Heart left ventricle (tissue), 16 donors: ENCODE data around the gene HJV. TPM values are rescaled to one million over a fixed set of nuclear protein-coding genes. Genes with fewer than 3 reads are reported as not detected.

Experiments used
- ATAC-seq, 4 donors: fragments of 200-7000 bp; cut with Tn5 transposase; one replicate each; pipeline ENCODE4 v1.9.1; 2020 to 2022; ENCODE audit warnings: moderate library complexity in 4 of 4, mild to moderate bottlenecking in 3 of 4, moderate number of reproducible peaks in 1 of 4
- DNase-seq, 5 donors: peaks; one replicate each; pipeline ENCODE4 v3.0.0-alpha.2; 2020
- H3K27ac ChIP-seq, 12 donors: fragments of 200-600 bp; sonication (generic) in 4 of 12; one replicate each; pipeline versions ENCODE4 v1.5.0 to v1.8.0; 2016 to 2022; ENCODE audit warnings: mild to moderate bottlenecking in 2 of 12
- H3K27me3 ChIP-seq, 9 donors: fragments of 200-600 bp; sonication (generic) in 2 of 9; one replicate each; pipeline versions ENCODE4 v1.5.1 to v1.8.0; 2016 to 2022; ENCODE audit warnings: mild to moderate bottlenecking in 3 of 9
- H3K36me3 ChIP-seq, 9 donors: fragments of 200-600 bp; sonication (generic) in 2 of 9; one replicate each; pipeline versions ENCODE4 v1.5.0 to v1.8.0; 2018 to 2022; ENCODE audit warnings: mild to moderate bottlenecking in 2 of 9
- H3K4me1 ChIP-seq, 12 donors: fragments of 200-600 bp; sonication (generic) in 4 of 12; one replicate each; pipeline versions ENCODE4 v1.5.0 to v1.8.0; 2016 to 2022; ENCODE audit warnings: mild to moderate bottlenecking in 3 of 12
- H3K4me3 ChIP-seq, 12 donors: fragments of 200-600 bp; sonication (generic) in 4 of 12; one replicate each; pipeline versions ENCODE4 v1.5.0 to v1.8.0; 2017 to 2022; ENCODE audit warnings: mild to moderate bottlenecking in 9 of 12, moderate library complexity in 4 of 12
- H3K9me3 ChIP-seq, 12 donors: fragments of 200-600 bp; sonication (generic) in 4 of 12; one replicate each; pipeline versions ENCODE4 v1.5.0 to v1.8.0; 2016 to 2022; ENCODE audit warnings: mild to moderate bottlenecking in 1 of 12
- POLR2A ChIP-seq, 2 donors: fragments of 450-650 bp; IDR thresholded peaks; one replicate each; pipeline ENCODE4 v1.6.1; 2017; ENCODE audit warnings: antibody characterized with exemption in 2 of 2, mild to moderate bottlenecking in 2 of 2, moderate library complexity in 2 of 2
- WGBS, 4 donors: extraction: QIAGEN DNeasy Blood & Tissue Kit in 2 of 4; methylation state at CpG; one replicate each; pipeline versions ENCODE4 v1.1.5 to v1.1.7; 2013 to 2018; 5-methylcytosine and 5-hydroxymethylcytosine counted together
- intact Hi-C, 10 donors: fragments of 100-400 bp; cut with DNase I; formaldehyde crosslinking; loops; one replicate each; pipeline versions ENCODE4 v1.11.1 to v1.14.2; 2022
- polyA plus RNA-seq, 2 donors: library from polyadenylated mRNA; stranded (reverse); fragments of 200-250 nt; gene quantifications; one replicate each; pipeline ENCODE4 v1.2.3, GENCODE V29; 2013
- total RNA-seq, 9 donors: library from RNA; depleted of rRNA in 2 of 9; stranded (reverse); fragments of >200 nt in 2 of 9; fragmentation: NEBNext Ultra II Directional in 3 of 9; extraction: Animal tissue kit (Norgen Biotek cat#: 25700) in 3 of 9; gene quantifications; one replicate each; pipeline versions ENCODE4 v1.1.0 to v1.2.4, GENCODE V29; 2016 to 2023
- TF ChIP-seq, protein P1 (sequence below), 12 donors: fragments of 200-600 bp; sonication (generic) in 4 of 12; IDR thresholded peaks; one replicate each; pipeline versions ENCODE4 v1.5.0 to v1.8.0; 2018 to 2022; ENCODE audit warnings: antibody characterized with exemption in 12 of 12, mild to moderate bottlenecking in 5 of 12
- donor health status: ischemic (EF 13 %, LVEDD 7.1; RV severe dilation, severe dysfunction).
- donor health status: healthy with polysubstance abuse.
- donor health status: DM: no; HTN: yes; CAD: no.
- donor health status: DM: no; HTN: no; CAD: no.
- donor health status: ischemic (EF 25% LVEDD 6.9; RV normal size, moderate dysfunction).
- donor health status: ischemic (EF 25% LVEDD 5.7; RV mildly dilated, moderate dysfunction).
- donor health status: healthy.
- donor health status: DM: yes; HTN: yes; CAD: no.
- donor health status: ischemic (EF 35%, LVEDD 5.7; RV mildly dilated, moderate dysfunction).
- donor health status: nonischemic (EF 11% LVEDD 7.7; RV severe dilation, severe dysfunction).
- donor health status: DM: yes; HTN: yes; CAD: no.
- donor health status: PGD.
- donor health status: ischemic (EF 29% LVEDD 5.4; RV normal size, mild dysfunction).
- donor health status: nonischemic (EF 23%, LVEDD 6.1; RV moderate dilation, normal function).

HJV gene
- total and polyA plus RNA-seq, 11 donors = 0.62 to 125 (median 63.9) TPM

DNA sequence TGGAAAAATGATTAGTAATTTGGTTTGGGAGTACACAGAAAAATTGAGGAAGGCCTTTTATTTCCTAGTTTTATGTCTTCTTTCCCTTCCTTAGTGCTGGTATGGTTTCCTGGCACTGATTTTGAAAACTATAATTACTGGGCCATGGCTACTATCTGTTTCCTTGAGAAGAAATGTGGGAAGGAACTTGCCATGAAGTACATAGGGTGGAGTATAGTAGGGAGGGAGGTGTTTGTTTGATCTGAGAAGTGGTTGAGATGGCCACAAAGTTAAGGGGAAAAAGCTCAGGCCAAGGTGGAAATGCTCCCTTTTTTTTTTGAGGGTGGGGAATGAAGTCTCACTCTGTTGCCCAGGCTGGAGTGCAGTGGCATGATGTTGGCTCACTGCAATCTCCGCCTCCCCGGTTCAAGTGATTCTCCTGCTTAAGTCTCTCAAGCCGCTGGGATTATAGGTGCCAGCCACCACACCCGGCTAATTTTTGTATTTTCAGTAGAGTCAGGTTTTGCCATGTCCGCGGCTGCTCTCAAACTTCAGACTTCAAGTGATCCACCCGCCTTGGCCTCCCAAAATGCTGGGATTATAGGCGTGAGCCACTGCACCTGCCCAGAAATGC is 11.3 kb downstream of the HJV start:
- H3K27ac ChIP-seq = peak overlapping the region; percentile 26 to 70 (median 56)
- TF ChIP-seq POLR2A (IDR thresholded peaks at IDR 0.05) = no peak
- TF ChIP-seq, protein P1, sequence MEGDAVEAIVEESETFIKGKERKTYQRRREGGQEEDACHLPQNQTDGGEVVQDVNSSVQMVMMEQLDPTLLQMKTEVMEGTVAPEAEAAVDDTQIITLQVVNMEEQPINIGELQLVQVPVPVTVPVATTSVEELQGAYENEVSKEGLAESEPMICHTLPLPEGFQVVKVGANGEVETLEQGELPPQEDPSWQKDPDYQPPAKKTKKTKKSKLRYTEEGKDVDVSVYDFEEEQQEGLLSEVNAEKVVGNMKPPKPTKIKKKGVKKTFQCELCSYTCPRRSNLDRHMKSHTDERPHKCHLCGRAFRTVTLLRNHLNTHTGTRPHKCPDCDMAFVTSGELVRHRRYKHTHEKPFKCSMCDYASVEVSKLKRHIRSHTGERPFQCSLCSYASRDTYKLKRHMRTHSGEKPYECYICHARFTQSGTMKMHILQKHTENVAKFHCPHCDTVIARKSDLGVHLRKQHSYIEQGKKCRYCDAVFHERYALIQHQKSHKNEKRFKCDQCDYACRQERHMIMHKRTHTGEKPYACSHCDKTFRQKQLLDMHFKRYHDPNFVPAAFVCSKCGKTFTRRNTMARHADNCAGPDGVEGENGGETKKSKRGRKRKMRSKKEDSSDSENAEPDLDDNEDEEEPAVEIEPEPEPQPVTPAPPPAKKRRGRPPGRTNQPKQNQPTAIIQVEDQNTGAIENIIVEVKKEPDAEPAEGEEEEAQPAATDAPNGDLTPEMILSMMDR (IDR thresholded peaks at IDR 0.05) = no peak
- peaks cover 2 to 51% (median 20%) of the 10 kb centered on the region in 12 donors for H3K4me1 ChIP-seq
- 76 to 89% (median 81%) methylated on average over 8 of the region's 8 CpGs for WGBS, 4 donors
- intact Hi-C loops = loop anchor here in 8 of 10 donors (5.0 to 10.0 kb wide), 6 partner anchors 98 to 163 kb away; partner anchors contain the start of genes NUDT17 (in 2 of the 8) and ITGA10 (in 1 of the 8)
- H3K9me3 ChIP-seq = no peaks in the 10 kb centered on the region
- ATAC-seq (peak; percentile 35 to 65 (median 44)), DNase-seq (no peak)
- no peaks in the 10 kb centered on the region for H3K36me3 ChIP-seq
- no peak overlapping the region for H3K4me3 ChIP-seq
- H3K27me3 ChIP-seq = no peaks in the 10 kb centered on the region

DNA sequence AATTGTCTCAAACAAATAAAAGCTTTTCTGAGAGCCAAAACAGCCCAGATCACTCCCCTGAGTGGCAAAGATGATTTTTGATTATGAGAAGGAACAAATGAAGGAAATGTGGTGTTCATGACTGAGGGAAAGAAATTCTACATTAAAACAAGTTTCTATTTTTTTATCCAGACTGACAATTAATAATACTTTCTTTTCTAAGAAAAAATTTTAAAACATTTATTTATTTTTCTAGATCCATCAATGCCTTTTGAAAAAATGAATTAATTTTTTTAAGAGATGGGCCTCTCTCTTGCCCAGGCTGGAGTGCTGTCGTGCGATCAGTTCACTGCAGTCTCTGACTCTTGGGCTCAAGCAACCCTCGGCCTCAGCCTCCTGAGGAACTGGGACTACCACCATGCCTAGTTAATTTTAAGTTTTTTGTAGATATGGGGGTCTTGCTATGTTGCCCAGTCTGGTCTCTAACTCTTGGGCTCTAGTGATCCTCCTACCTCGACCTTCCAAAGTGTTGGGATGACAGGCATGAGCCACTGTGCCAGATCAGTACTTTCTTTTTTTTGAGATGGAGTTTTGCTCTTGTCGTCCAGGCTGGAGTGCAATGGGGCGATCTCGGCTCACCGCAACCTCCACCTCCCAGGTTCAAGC is 13.9 kb downstream of the HJV start:
- no peaks in the 10 kb centered on the region for H3K27me3 ChIP-seq
- ATAC-seq (peak in 1 of 4 donors; percentile 10), DNase-seq (no peak)
- H3K9me3 ChIP-seq = no peaks in the 10 kb centered on the region
- TF ChIP-seq POLR2A (IDR thresholded peaks at IDR 0.05) = no peak
- TF ChIP-seq, protein P1 (IDR thresholded peaks at IDR 0.05) = peak in 1 of 12 donors; percentile 19
- 83 to 86% (median 84%) methylated on average over 8 of the region's 8 CpGs for WGBS, 4 donors
- peaks cover 2 to 62% (median 15%) of the 10 kb centered on the region in 12 donors for H3K4me1 ChIP-seq
- H3K27ac ChIP-seq = peak overlapping the region; percentile 31 to 94 (median 84)
- no peaks in the 10 kb centered on the region for H3K36me3 ChIP-seq
- intact Hi-C loops = loop anchor here in 9 of 10 donors (1.0 to 5.0 kb wide), 6 partner anchors 28 to 45 kb away; partner anchors contain the start of genes ANKRD34A (in 1 of the 9) and POLR3GL (in 1 of the 9)
- peak overlapping the region in 5 of 12 donors; percentile 8 to 27 (median 22) for H3K4me3 ChIP-seq

DNA sequence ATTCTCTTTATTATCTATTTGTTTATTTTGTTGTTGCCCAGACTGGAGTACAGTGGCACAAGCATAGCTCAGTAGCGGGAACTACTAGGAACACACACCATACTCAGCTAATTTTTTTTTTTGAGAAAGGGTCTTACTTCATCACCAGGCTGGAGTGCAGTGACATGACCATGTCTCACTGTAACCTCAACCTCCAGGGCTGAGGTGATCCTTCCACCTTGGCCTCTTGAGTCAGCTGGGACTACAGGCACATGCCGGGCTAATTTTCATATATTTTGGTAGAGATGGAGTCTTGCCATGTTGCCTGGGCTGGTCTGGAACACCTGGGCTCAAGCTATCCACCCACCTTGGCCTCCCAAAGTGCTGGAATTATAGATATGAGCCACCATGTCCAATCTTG is 19.8 kb downstream of the HJV start:
- Histone ChIP-seq H3K36me3 (no peaks in the 10 kb centered on the region), H3K27me3 (no peaks in the 10 kb centered on the region), H3K4me1 (peaks cover 5 to 82% (median 30%) of the 10 kb centered on the region in 12 donors), H3K4me3 (peak overlapping the region in 1 of 12 donors; percentile 2), H3K27ac (peak overlapping the region in 4 of 12 donors; percentile 7 to 60 (median 43)), H3K9me3 (no peaks in the 10 kb centered on the region)
- no peak for DNase-seq
- 91 to 97% (median 95%) methylated on average over 2 of the region's 2 CpGs for WGBS, 4 donors
- intact Hi-C loops = no loop called here
- no peak for ATAC-seq
- no peak for TF ChIP-seq POLR2A (IDR thresholded peaks at IDR 0.05)
- TF ChIP-seq, protein P1 (IDR thresholded peaks at IDR 0.05) = no peak
